WTC11 (cell line): ENCODE data around the gene H6PD. TPM values are rescaled to one million over a fixed set of nuclear protein-coding genes. Genes with fewer than 3 reads are reported as not detected.

Source experiments
- ATAC-seq: fragments of 200-7000 bp; cut with Tn5 transposase; 2 replicates; pipeline ENCODE4 v1.10.0; 2021; ENCODE audit warnings: mild to moderate bottlenecking, moderate library complexity
- CTCF ChIA-PET: fragments of 300-600 bp; sonication (Branson Sonifier 250); formaldehyde crosslinking; loops from one replicate; lab custom pipeline; 2021; ENCODE audit warnings: antibody characterized with exemption; lab: Charles Lee
- POLR2A ChIA-PET: fragments of 350-600 bp; sonication (Branson Sonifier 250); formaldehyde crosslinking; loops from one replicate; lab custom pipeline; 2021; ENCODE audit warnings: antibody characterized with exemption; lab: Charles Lee
- DNase-seq: peaks from one replicate; pipeline ENCODE4 v3.0.0; 2021; ENCODE audit warnings: low spot score
- H3K27ac Mint-ChIP-seq: 2 replicates; pipeline ENCODE4 v1.8.0; 2021; ENCODE audit warnings: mixed read lengths
- H3K27me3 Mint-ChIP-seq: 2 replicates; pipeline ENCODE4 v1.8.0; 2021; ENCODE audit warnings: low read depth, mild to moderate bottlenecking, moderate library complexity, mixed read lengths
- H3K36me3 Mint-ChIP-seq: 2 replicates; pipeline ENCODE4 v1.8.0; 2021; ENCODE audit warnings: mixed read lengths
- H3K4me1 Mint-ChIP-seq: 2 replicates; pipeline ENCODE4 v1.8.0; 2022; ENCODE audit warnings: mixed read lengths
- H3K4me3 Mint-ChIP-seq: 2 replicates; pipeline ENCODE4 v1.8.0; 2021; ENCODE audit warnings: mild to moderate bottlenecking, moderate library complexity, mixed read lengths
- H3K9me3 Mint-ChIP-seq: 2 replicates; pipeline ENCODE4 v1.8.0; 2021; ENCODE audit warnings: mixed read lengths
- CBFB ChIP-seq: sonication (generic); formaldehyde crosslinking; IDR thresholded peaks from 2 replicates; pipeline ENCODE4 v1.8.1; 2022; ENCODE audit warnings: mild to moderate bottlenecking, low read depth, missing genetic modification reagents
- CREB1 ChIP-seq: sonication (generic); formaldehyde crosslinking; IDR thresholded peaks from 2 replicates; pipeline ENCODE4 v1.8.0; 2023; ENCODE audit warnings: mild to moderate bottlenecking, missing genetic modification reagents
- ERG ChIP-seq: fragments of 250-450 bp; sonication (Bioruptor Pico); IDR thresholded peaks from 2 replicates; pipeline ENCODE4 v1.8.0; 2021; ENCODE audit warnings: mild to moderate bottlenecking
- FOXP4 ChIP-seq: sonication (generic); formaldehyde crosslinking; IDR thresholded peaks from 2 replicates; pipeline ENCODE4 v1.8.0; 2022; ENCODE audit warnings: mild to moderate bottlenecking, missing genetic modification reagents
- GRHL2 ChIP-seq: fragments of 250-450 bp; sonication (Bioruptor Pico); IDR thresholded peaks from 2 replicates; pipeline ENCODE4 v1.8.0; 2022; ENCODE audit warnings: mild to moderate bottlenecking, moderate library complexity; ENCODE audit not compliant: insufficient replicate concordance, severe bottlenecking
- GTF2I ChIP-seq: fragments of 250-450 bp; sonication (Bioruptor Pico); conservative IDR thresholded peaks from 2 replicates; pipeline ENCODE4 v1.4.0; 2021; ENCODE audit warnings: mild to moderate bottlenecking
- NR2C2 ChIP-seq: sonication (generic); formaldehyde crosslinking; IDR thresholded peaks from 2 replicates; pipeline ENCODE4 v1.8.0; 2022; ENCODE audit warnings: mild to moderate bottlenecking, missing genetic modification reagents
- NR3C1 ChIP-seq: sonication (generic); formaldehyde crosslinking; conservative IDR thresholded peaks from 2 replicates; pipeline ENCODE4 v1.8.1; 2023; ENCODE audit warnings: low read depth, mild to moderate bottlenecking, missing genetic modification reagents
- RELA ChIP-seq: sonication (generic); formaldehyde crosslinking; IDR thresholded peaks from 2 replicates; pipeline ENCODE4 v1.8.1; 2022; ENCODE audit warnings: missing genetic modification reagents, mild to moderate bottlenecking, borderline replicate concordance
- SP1 ChIP-seq: sonication (generic); formaldehyde crosslinking; conservative IDR thresholded peaks from 2 replicates; pipeline ENCODE4 v1.8.1; 2022; ENCODE audit warnings: missing genetic modification reagents
- TEAD4 ChIP-seq: sonication (generic); formaldehyde crosslinking; IDR thresholded peaks from 2 replicates; pipeline ENCODE4 v1.8.0; 2022; ENCODE audit warnings: mild to moderate bottlenecking, missing genetic modification reagents
- ZBTB21 ChIP-seq: sonication (generic); formaldehyde crosslinking; IDR thresholded peaks from 2 replicates; pipeline ENCODE4 v1.8.1; 2023; ENCODE audit warnings: mild to moderate bottlenecking, missing genetic modification reagents, borderline replicate concordance
- ZNF232 ChIP-seq: sonication (generic); formaldehyde crosslinking; IDR thresholded peaks from 2 replicates; pipeline ENCODE4 v1.8.0; 2022; ENCODE audit warnings: mild to moderate bottlenecking, missing genetic modification reagents
- ZNF396 ChIP-seq: fragments of 250-450 bp; sonication (Bioruptor Pico); IDR thresholded peaks from 2 replicates; pipeline ENCODE4 v1.8.0; 2021; ENCODE audit warnings: mild to moderate bottlenecking, moderate library complexity, borderline replicate concordance
- ZNF416 ChIP-seq: fragments of 250-450 bp; sonication (Bioruptor Pico); IDR thresholded peaks from 2 replicates; pipeline ENCODE4 v1.9.0; 2021; ENCODE audit warnings: mild to moderate bottlenecking, inconsistent platforms
- ZNF671 ChIP-seq: fragments of 250-450 bp; sonication (Bioruptor Pico); IDR thresholded peaks from 2 replicates; pipeline ENCODE4 v1.8.0; 2021; ENCODE audit warnings: mild to moderate bottlenecking
- total RNA-seq: library from RNA; stranded (reverse); gene quantifications from 3 replicates; pipeline ENCODE4 v1.2.3, GENCODE V29; 2021
- TF ChIP-seq, protein P1 (sequence below): fragments of 250-450 bp; sonication (Bioruptor Pico); IDR thresholded peaks from 2 replicates; pipeline ENCODE4 v1.9.0; 2021; ENCODE audit warnings: moderate library complexity, mild to moderate bottlenecking, inconsistent platforms, borderline replicate concordance
- TF ChIP-seq, protein P2 (sequence below): sonication (generic); formaldehyde crosslinking; IDR thresholded peaks from 2 replicates; pipeline ENCODE4 v1.8.1; 2023; ENCODE audit warnings: mild to moderate bottlenecking, missing genetic modification reagents
- TF ChIP-seq, protein P3 (sequence below): fragments of 250-450 bp; sonication (Bioruptor Pico); IDR thresholded peaks from 2 replicates; pipeline ENCODE4 v1.9.0; 2021; ENCODE audit warnings: mild to moderate bottlenecking, borderline replicate concordance
- TF ChIP-seq, protein P4 (sequence below): fragments of 250-450 bp; sonication (Bioruptor Pico); IDR thresholded peaks from 2 replicates; pipeline ENCODE4 v1.9.0; 2021; ENCODE audit warnings: mild to moderate bottlenecking

The H6PD gene
- total RNA-seq, 1 experiment from 2014 or later: 7.4 TPM

DNA sequence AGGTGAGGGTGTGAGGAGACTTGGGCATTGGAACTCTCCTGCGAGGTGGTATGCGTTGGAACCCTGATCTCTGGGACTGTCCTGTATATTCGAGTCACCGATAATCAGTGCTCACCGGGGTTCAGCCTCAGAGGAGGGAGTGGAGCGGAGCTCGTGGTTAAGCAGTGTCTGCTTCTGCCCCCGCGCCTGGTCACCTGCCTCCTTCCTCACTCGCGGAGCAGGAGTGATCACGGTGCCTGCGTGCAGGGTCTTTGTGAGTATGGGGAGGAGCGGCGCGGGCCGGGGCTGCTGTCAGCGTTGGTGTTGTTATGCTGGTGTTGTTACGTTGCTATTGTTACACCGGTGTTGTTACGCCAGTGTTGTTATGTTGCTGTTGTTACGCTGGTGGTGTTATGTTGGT lies 23.3 kb downstream of the H6PD start:
- peaks cover 25% of the 10 kb centered on the region for H3K36me3 Mint-ChIP-seq
- H3K9me3 Mint-ChIP-seq: peaks cover 32% of the 10 kb centered on the region
- TF ChIP-seq, protein P1, sequence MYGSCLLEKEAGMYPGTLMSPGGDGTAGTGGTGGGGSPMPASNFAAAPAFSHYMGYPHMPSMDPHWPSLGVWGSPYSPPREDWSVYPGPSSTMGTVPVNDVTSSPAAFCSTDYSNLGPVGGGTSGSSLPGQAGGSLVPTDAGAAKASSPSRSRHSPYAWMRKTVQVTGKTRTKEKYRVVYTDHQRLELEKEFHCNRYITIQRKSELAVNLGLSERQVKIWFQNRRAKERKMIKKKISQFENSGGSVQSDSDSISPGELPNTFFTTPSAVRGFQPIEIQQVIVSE (CRISPR knock-in tag): no peak
- no peak for TF ChIP-seq FOXP4 (CRISPR knock-in tag)
- TF ChIP-seq, protein P2, sequence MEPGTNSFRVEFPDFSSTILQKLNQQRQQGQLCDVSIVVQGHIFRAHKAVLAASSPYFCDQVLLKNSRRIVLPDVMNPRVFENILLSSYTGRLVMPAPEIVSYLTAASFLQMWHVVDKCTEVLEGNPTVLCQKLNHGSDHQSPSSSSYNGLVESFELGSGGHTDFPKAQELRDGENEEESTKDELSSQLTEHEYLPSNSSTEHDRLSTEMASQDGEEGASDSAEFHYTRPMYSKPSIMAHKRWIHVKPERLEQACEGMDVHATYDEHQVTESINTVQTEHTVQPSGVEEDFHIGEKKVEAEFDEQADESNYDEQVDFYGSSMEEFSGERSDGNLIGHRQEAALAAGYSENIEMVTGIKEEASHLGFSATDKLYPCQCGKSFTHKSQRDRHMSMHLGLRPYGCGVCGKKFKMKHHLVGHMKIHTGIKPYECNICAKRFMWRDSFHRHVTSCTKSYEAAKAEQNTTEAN (CRISPR knock-in tag): no peak
- TF ChIP-seq GRHL2: no peak
- TF ChIP-seq TEAD4 (CRISPR knock-in tag): no peak
- TF ChIP-seq, protein P3, sequence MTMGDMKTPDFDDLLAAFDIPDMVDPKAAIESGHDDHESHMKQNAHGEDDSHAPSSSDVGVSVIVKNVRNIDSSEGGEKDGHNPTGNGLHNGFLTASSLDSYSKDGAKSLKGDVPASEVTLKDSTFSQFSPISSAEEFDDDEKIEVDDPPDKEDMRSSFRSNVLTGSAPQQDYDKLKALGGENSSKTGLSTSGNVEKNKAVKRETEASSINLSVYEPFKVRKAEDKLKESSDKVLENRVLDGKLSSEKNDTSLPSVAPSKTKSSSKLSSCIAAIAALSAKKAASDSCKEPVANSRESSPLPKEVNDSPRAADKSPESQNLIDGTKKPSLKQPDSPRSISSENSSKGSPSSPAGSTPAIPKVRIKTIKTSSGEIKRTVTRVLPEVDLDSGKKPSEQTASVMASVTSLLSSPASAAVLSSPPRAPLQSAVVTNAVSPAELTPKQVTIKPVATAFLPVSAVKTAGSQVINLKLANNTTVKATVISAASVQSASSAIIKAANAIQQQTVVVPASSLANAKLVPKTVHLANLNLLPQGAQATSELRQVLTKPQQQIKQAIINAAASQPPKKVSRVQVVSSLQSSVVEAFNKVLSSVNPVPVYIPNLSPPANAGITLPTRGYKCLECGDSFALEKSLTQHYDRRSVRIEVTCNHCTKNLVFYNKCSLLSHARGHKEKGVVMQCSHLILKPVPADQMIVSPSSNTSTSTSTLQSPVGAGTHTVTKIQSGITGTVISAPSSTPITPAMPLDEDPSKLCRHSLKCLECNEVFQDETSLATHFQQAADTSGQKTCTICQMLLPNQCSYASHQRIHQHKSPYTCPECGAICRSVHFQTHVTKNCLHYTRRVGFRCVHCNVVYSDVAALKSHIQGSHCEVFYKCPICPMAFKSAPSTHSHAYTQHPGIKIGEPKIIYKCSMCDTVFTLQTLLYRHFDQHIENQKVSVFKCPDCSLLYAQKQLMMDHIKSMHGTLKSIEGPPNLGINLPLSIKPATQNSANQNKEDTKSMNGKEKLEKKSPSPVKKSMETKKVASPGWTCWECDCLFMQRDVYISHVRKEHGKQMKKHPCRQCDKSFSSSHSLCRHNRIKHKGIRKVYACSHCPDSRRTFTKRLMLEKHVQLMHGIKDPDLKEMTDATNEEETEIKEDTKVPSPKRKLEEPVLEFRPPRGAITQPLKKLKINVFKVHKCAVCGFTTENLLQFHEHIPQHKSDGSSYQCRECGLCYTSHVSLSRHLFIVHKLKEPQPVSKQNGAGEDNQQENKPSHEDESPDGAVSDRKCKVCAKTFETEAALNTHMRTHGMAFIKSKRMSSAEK (CRISPR knock-in tag): no peak
- TF ChIP-seq NR3C1 (CRISPR knock-in tag): no peak
- H3K4me1 Mint-ChIP-seq: peaks cover 11% of the 10 kb centered on the region
- H3K4me3 Mint-ChIP-seq: no peak overlapping the region
- ATAC-seq (no peak), DNase-seq (no peak)
- H3K27me3 Mint-ChIP-seq: peaks cover 3% of the 10 kb centered on the region; the same call in 1 of the 2 replicates
- POLR2A ChIA-PET: no interaction called here
- peak overlapping the region; percentile 35; the same call in 1 of the 2 replicates for H3K27ac Mint-ChIP-seq
- CTCF ChIA-PET: no interaction called here

DNA sequence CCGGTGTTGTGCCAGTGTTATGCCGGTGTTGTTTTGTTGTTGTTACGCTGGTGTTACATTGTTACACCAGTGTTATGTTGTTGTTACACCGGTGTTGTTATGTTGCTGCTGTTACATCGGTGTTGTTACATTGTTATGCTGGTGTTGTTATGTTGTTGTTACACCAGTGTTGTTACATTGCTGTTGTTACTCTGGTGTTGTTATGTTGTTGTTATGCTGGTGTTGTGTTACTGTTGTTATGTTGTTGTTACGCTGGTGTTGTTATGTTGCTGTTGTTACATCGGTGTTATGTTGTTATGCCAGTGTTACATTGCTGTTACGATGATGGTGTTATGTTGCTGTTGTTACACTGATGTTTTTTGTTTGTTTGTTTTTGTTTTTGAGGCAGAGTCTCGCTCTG lies 24.1 kb downstream of the H6PD start:
- H3K4me1 Mint-ChIP-seq: peaks cover 3% of the 10 kb centered on the region
- no peak for DNase-seq
- peaks cover 25% of the 10 kb centered on the region for H3K36me3 Mint-ChIP-seq
- POLR2A ChIA-PET: no interaction called here
- H3K27me3 Mint-ChIP-seq: peaks cover 3% of the 10 kb centered on the region; the same call in 1 of the 2 replicates
- H3K9me3 Mint-ChIP-seq: peaks cover 32% of the 10 kb centered on the region
- peak overlapping the region; percentile 1; the same call in 1 of the 2 replicates for H3K27ac Mint-ChIP-seq
- no peak for ATAC-seq
- CTCF ChIA-PET: no interaction called here
- H3K4me3 Mint-ChIP-seq: no peak overlapping the region
- TF ChIP-seq ZNF416 (CRISPR knock-in tag) (no peak), ZNF232 (no peak), ZBTB21 (CRISPR knock-in tag) (no peak), SP1 (CRISPR knock-in tag) (no peak), CREB1 (no peak), RELA (CRISPR knock-in tag) (no peak), GTF2I (CRISPR knock-in tag) (no peak), ZNF671 (no peak), ERG (CRISPR knock-in tag) (no peak), CBFB (no peak), NR2C2 (CRISPR knock-in tag) (no peak), ZNF396 (CRISPR knock-in tag) (no peak)
- TF ChIP-seq, protein P4, sequence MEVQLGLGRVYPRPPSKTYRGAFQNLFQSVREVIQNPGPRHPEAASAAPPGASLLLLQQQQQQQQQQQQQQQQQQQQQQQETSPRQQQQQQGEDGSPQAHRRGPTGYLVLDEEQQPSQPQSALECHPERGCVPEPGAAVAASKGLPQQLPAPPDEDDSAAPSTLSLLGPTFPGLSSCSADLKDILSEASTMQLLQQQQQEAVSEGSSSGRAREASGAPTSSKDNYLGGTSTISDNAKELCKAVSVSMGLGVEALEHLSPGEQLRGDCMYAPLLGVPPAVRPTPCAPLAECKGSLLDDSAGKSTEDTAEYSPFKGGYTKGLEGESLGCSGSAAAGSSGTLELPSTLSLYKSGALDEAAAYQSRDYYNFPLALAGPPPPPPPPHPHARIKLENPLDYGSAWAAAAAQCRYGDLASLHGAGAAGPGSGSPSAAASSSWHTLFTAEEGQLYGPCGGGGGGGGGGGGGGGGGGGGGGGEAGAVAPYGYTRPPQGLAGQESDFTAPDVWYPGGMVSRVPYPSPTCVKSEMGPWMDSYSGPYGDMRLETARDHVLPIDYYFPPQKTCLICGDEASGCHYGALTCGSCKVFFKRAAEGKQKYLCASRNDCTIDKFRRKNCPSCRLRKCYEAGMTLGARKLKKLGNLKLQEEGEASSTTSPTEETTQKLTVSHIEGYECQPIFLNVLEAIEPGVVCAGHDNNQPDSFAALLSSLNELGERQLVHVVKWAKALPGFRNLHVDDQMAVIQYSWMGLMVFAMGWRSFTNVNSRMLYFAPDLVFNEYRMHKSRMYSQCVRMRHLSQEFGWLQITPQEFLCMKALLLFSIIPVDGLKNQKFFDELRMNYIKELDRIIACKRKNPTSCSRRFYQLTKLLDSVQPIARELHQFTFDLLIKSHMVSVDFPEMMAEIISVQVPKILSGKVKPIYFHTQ (CRISPR knock-in tag): no peak
- TF ChIP-seq, protein P1 (CRISPR knock-in tag): no peak
- TF ChIP-seq, all 79 proteins: peak for 0
